Body of pancreas (tissue), 4 donors: ENCODE data around the gene TGM4.

Experiments
- CTCF ChIP-seq, 7 experiments: fragments of 450-650 bp in 4 of 7; fragments of 200-600 bp in 3 of 7; sonication (generic) in 3 of 7; IDR thresholded peaks; one replicate each; pipeline ENCODE4 v1.5.1; 2016 to 2019; ENCODE audit warnings: antibody characterized with exemption in 7 of 7
- POLR2A ChIP-seq, 3 donors: fragments of 450-650 bp; IDR thresholded peaks; one replicate each; pipeline ENCODE4 v1.6.1; 2016; ENCODE audit warnings: antibody characterized with exemption in 3 of 3, mild to moderate bottlenecking in 2 of 3

- no peak for TF ChIP-seq CTCF (IDR thresholded peaks at IDR 0.05)
- no peak for TF ChIP-seq POLR2A (IDR thresholded peaks at IDR 0.05)
These were observed 38.7 kb upstream of the TGM4 start for GRCh38 chr3:44835684-44836083.
